ENCODE measurements around the gene CEP192. TPM values are rescaled to one million over a fixed set of nuclear protein-coding genes. Genes with fewer than 3 reads are reported as not detected.

CEP192 gene
- total RNA-seq, 1 donor from 2014 or later = 58.7 TPM

DNA sequence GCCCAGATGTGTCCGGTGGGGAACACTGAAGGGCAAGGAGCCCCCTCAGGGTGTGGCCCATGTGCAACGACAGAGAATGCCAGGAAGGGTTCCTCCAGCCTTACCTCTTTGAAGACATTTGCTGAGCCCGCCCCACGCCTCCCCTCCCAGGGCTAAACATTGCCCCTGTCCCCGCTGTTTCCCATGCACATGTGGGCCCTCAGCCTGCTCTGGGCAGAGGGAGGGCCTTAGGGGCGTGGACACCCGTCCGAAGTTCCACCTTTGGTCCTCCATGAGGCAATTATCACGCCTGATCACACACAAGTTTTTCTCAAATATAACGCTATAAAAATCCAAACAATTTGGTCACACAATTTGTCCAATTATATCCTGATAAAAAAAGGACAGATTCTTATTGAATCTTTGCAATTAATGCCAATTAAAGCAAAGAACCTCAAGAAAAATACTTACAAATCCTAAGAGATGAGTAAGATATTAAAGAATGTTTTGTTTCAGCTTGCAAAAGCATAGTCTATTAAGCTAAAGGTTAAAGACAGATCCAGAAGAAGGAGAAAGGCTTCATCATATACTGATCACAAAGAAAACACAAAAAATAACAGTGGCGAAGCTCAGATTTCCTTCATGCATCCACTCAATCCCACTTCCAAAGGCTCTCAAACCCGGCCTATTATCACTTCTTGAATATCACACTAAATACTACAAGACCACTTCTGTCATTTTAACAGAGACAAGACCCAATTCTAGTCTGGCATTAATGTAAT, 172.2 kb downstream of the CEP192 start:
- TF ChIP-seq EZH2 (IDR thresholded peaks at IDR 0.05) (no peak), EZH2phosphoT487 (IDR thresholded peaks at IDR 0.05) (no peak)
- TF ChIP-seq, protein P1, sequence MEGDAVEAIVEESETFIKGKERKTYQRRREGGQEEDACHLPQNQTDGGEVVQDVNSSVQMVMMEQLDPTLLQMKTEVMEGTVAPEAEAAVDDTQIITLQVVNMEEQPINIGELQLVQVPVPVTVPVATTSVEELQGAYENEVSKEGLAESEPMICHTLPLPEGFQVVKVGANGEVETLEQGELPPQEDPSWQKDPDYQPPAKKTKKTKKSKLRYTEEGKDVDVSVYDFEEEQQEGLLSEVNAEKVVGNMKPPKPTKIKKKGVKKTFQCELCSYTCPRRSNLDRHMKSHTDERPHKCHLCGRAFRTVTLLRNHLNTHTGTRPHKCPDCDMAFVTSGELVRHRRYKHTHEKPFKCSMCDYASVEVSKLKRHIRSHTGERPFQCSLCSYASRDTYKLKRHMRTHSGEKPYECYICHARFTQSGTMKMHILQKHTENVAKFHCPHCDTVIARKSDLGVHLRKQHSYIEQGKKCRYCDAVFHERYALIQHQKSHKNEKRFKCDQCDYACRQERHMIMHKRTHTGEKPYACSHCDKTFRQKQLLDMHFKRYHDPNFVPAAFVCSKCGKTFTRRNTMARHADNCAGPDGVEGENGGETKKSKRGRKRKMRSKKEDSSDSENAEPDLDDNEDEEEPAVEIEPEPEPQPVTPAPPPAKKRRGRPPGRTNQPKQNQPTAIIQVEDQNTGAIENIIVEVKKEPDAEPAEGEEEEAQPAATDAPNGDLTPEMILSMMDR (IDR thresholded peaks at IDR 0.05) = no peak
- no peak overlapping the region for H3K27ac Mint-ChIP-seq
- Histone ChIP-seq H3F3A (ENCODE audit: low read depth) (no peaks in the 10 kb centered on the region), H3K4me1 (no peaks in the 10 kb centered on the region), H3K27ac (no peak overlapping the region), H3K9ac (no peak overlapping the region), H3K27me3 (no peaks in the 10 kb centered on the region), H3K36me3 (no peaks in the 10 kb centered on the region), H4K20me1 (ENCODE audit: low read depth) (no peaks in the 10 kb centered on the region), H3K9me3 (ENCODE audit: low read depth) (no peaks in the 10 kb centered on the region), H3K4me3 (no peak overlapping the region), H3K79me2 (ENCODE audit: low read depth) (no peaks in the 10 kb centered on the region), H3K4me2 (no peak overlapping the region), H2AFZ (replicated peaks) (no peak overlapping the region)
- peaks cover 3% of the 10 kb centered on the region for H3K4me1 Mint-ChIP-seq
- H3K9me3 Mint-ChIP-seq = peaks cover 38% of the 10 kb centered on the region
- no peak overlapping the region for H3K4me3 Mint-ChIP-seq
- H3K36me3 Mint-ChIP-seq = no peaks in the 10 kb centered on the region
- no peak for DNase-seq (ENCODE audit: low spot score)
- no peaks in the 10 kb centered on the region for H3K27me3 Mint-ChIP-seq (ENCODE audit: insufficient read depth, low read depth)

DNA sequence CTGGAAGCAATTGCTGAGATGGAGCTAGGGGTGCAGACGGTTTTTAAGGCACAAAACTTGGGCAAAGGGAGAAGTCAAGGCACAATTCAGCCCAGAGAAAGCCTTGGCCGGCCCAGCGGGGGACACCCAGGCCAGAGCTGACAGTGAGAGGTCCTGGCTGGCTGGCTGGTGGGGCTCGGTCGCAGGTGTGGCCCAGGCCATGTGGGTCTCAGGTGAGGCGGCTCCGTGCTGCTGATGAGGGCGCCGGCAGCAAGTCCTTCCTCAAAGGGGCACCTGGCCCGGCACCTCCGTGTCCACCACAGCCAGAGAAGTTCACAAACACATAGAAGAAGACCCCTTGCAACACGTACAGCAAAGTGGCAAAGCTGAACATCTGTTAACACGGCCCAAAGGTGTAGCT, 173.2 kb downstream of the CEP192 start:
- Histone ChIP-seq H3K4me1 (no peaks in the 10 kb centered on the region), H3K9me3 (ENCODE audit: low read depth) (no peaks in the 10 kb centered on the region), H2AFZ (replicated peaks) (no peak overlapping the region), H3K4me3 (no peak overlapping the region), H3K27ac (no peak overlapping the region), H4K20me1 (ENCODE audit: low read depth) (no peaks in the 10 kb centered on the region), H3K79me2 (ENCODE audit: low read depth) (no peaks in the 10 kb centered on the region), H3K4me2 (no peak overlapping the region), H3F3A (ENCODE audit: low read depth) (no peaks in the 10 kb centered on the region), H3K27me3 (no peaks in the 10 kb centered on the region), H3K9ac (no peak overlapping the region), H3K36me3 (no peaks in the 10 kb centered on the region)
- TF ChIP-seq EZH2 (IDR thresholded peaks at IDR 0.05) (no peak), EZH2phosphoT487 (IDR thresholded peaks at IDR 0.05) (no peak)
- TF ChIP-seq, protein P1 (IDR thresholded peaks at IDR 0.05) = no peak
- H3K27me3 Mint-ChIP-seq (ENCODE audit: insufficient read depth, low read depth) = peaks cover 2% of the 10 kb centered on the region
- DNase-seq (ENCODE audit: low spot score) = no peak
- peaks cover 30% of the 10 kb centered on the region for H3K9me3 Mint-ChIP-seq
- H3K4me1 Mint-ChIP-seq = peaks cover 3% of the 10 kb centered on the region
- H3K4me3 Mint-ChIP-seq = no peak overlapping the region
- H3K27ac Mint-ChIP-seq = no peak overlapping the region
- H3K36me3 Mint-ChIP-seq = no peaks in the 10 kb centered on the region

DNA sequence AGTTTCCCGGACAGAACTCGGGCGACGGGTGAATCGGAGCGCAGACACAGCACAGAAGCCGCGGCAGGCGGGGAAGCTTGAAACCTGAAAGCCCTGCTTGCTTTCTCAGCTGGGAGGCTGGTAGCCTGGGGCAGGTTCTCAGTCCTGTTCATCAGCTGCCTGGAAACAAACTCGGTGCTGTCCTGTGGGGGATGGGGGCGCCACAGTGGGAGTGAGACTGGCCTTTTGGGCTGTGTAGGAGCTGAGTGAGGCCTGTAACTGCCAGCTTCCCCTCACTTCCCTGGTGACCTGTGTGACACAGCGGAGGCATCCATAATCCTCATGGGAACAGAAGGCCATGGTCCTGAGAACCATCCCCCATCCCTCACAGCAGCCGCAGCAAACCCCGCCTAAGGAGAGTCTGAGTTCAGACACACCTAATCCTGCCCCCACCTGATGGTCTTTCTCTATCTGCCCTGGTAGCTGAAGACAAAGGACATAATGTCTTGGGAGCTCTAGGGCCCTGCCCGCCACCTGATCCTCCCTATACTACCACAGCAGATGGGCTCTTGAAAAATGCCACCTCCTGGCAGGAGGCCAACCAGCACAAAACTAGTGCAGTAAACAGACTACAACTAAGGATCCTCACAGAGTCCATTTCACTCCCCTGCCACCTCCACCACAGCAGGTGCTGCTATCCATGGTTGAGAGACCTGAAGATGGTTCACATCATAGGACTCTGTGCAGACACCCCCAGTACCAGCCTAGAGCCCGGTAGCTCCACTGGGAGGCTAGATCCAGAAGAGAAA, 174.7 kb downstream of the CEP192 start:
- no peak overlapping the region for H3K9ac ChIP-seq
- H3K79me2 ChIP-seq (ENCODE audit: low read depth) = no peaks in the 10 kb centered on the region
- Mint-ChIP-seq H3K27ac (no peak overlapping the region), H3K4me1 (peaks cover 3% of the 10 kb centered on the region), H3K4me3 (no peak overlapping the region), H3K36me3 (no peaks in the 10 kb centered on the region), H3K27me3 (ENCODE audit: insufficient read depth, low read depth) (peaks cover 2% of the 10 kb centered on the region), H3K9me3 (peaks cover 27% of the 10 kb centered on the region)
- no peaks in the 10 kb centered on the region for H3K9me3 ChIP-seq (ENCODE audit: low read depth)
- DNase-seq (ENCODE audit: low spot score) = peak; percentile 7
- peak overlapping the region; percentile 89 for H2AFZ ChIP-seq (replicated peaks)
- no peak for TF ChIP-seq EZH2phosphoT487 (IDR thresholded peaks at IDR 0.05)
- TF ChIP-seq EZH2 (IDR thresholded peaks at IDR 0.05) = no peak
- TF ChIP-seq, protein P1 (IDR thresholded peaks at IDR 0.05) = no peak
- H3K4me3 ChIP-seq = no peak overlapping the region
- H4K20me1 ChIP-seq (ENCODE audit: low read depth) = no peaks in the 10 kb centered on the region
- H3K27ac ChIP-seq = no peak overlapping the region
- H3K4me1 ChIP-seq = no peaks in the 10 kb centered on the region
- H3F3A ChIP-seq (ENCODE audit: low read depth) = no peaks in the 10 kb centered on the region
- no peaks in the 10 kb centered on the region for H3K27me3 ChIP-seq
- H3K36me3 ChIP-seq = no peaks in the 10 kb centered on the region
- no peak overlapping the region for H3K4me2 ChIP-seq
